Kidney (tissue), 14 donors: ENCODE data around the gene MARCHF4. TPM values are rescaled to one million over a fixed set of nuclear protein-coding genes. Genes with fewer than 3 reads are reported as not detected.

Source experiments
- DNase-seq, 5 donors: peaks; one replicate each; pipeline ENCODE4 v3.0.0-alpha.2; 2013 to 2020
- FAIRE-seq: peaks from 2 replicates; lab custom pipeline; 2012; peaks lifted over from hg19 to GRCh38; lab: Jason Lieb, UNC
- H3K27ac ChIP-seq, 2 donors: one replicate each; pipeline ENCODE4 v1.7.0; 2013; ENCODE audit warnings: low read depth in 2 of 2, low read length in 2 of 2, inconsistent platforms in 1 of 2
- H3K27me3 ChIP-seq: one replicate; pipeline ENCODE4 v1.7.1; 2013; ENCODE audit warnings: low read length, inconsistent platforms; ENCODE audit not compliant: control insufficient read depth, insufficient read depth
- H3K36me3 ChIP-seq, 3 donors: one replicate each; pipeline versions ENCODE4 v1.7.0 to v1.7.1; 2013; ENCODE audit warnings: low read length in 3 of 3, control low read depth in 1 of 3, inconsistent platforms in 1 of 3; ENCODE audit not compliant: insufficient read depth in 3 of 3, control insufficient read depth in 2 of 3
- H3K4me1 ChIP-seq, 3 donors: one replicate each; pipeline versions ENCODE4 v1.7.0 to v1.7.1; 2013; ENCODE audit warnings: low read length in 3 of 3, inconsistent platforms in 1 of 3, low read depth in 1 of 3; ENCODE audit not compliant: control insufficient read depth in 2 of 3, insufficient read depth in 2 of 3
- H3K4me3 ChIP-seq, 3 donors: one replicate each; pipeline versions ENCODE4 v1.7.0 to v1.8.1; 2013; ENCODE audit warnings: low read length in 3 of 3, control low read depth in 1 of 3, inconsistent platforms in 1 of 3
- H3K9ac ChIP-seq, 3 donors: one replicate each; pipeline versions ENCODE4 v1.7.0 to v1.7.1; 2013; ENCODE audit warnings: low read length in 3 of 3, control low read depth in 1 of 3, inconsistent platforms in 1 of 3
- H3K9me3 ChIP-seq, 3 donors: one replicate each; pipeline versions ENCODE4 v1.7.0 to v1.7.1; 2013; ENCODE audit warnings: low read length in 3 of 3, control low read depth in 1 of 3, inconsistent platforms in 1 of 3; ENCODE audit not compliant: control insufficient read depth in 2 of 3, insufficient read depth in 1 of 3
- CTCF ChIP-seq: IDR thresholded peaks from 3 replicates; pipeline ENCODE4 v1.5.1; 2012; ENCODE audit warnings: mild to moderate bottlenecking, moderate library complexity, borderline replicate concordance; ENCODE audit not compliant: insufficient read depth; ENCODE audit errors: extremely low read depth
- intact Hi-C: fragments of 100-400 bp; cut with DNase I; formaldehyde crosslinking; loops from one replicate; pipeline ENCODE4 v1.11.1; 2022
- polyA plus RNA-seq: library from polyadenylated mRNA; stranded (reverse); fragments of 350-450 nt; fragmentation: Illumina TruSeq; extraction: RNeasy Lipid Tissue Mini Kit (QIAGEN cat#74804); gene quantifications from one replicate; pipeline ENCODE4 v1.2.3, GENCODE V29; 2014; ENCODE audit warnings: low read depth, low replicate concordance; ENCODE audit not compliant: insufficient read depth
- total RNA-seq: library from RNA; stranded (reverse); fragmentation: NEBNext Ultra II Directional; extraction: Animal tissue kit (Norgen Biotek cat#: 25700); gene quantifications from one replicate; pipeline ENCODE4 v1.2.1, GENCODE V29; 2021
- donor health status: control.
- donor health status: control.
- donor health status: control.
- donor health status: control.
- donor health status: control.
- donor health status: DM: yes; HTN: yes; CAD: no.
- donor health status: Normal renal cell carcinoma (clear cell type).

MARCHF4 gene
- total and polyA plus RNA-seq, 2 donors from 2014 or later: 0.09 TPM; not detected in 1

GRCh38 chr2:216389570-216389969 is 17.3 kb upstream of the MARCHF4 start:
- DNase-seq (no peak), FAIRE-seq (no peak)
- H3K27me3 ChIP-seq: no peaks in the 10 kb centered on the region
- intact Hi-C loops: no loop called here
- H3K9ac ChIP-seq: no peak overlapping the region
- H3K4me1 ChIP-seq: no peaks in the 10 kb centered on the region
- no peak for TF ChIP-seq CTCF
- H3K9me3 ChIP-seq: no peaks in the 10 kb centered on the region
- H3K4me3 ChIP-seq: no peak overlapping the region
- H3K36me3 ChIP-seq: no peaks in the 10 kb centered on the region
- no peak overlapping the region for H3K27ac ChIP-seq

- no peak overlapping the region for H3K9ac ChIP-seq
- DNase-seq: no peak
- H3K4me3 ChIP-seq: no peak overlapping the region
- TF ChIP-seq CTCF: no peak
- no peaks in the 10 kb centered on the region for H3K4me1 ChIP-seq
- no peaks in the 10 kb centered on the region for H3K27me3 ChIP-seq
- no peak for FAIRE-seq
- intact Hi-C loops: no loop called here
- no peaks in the 10 kb centered on the region for H3K36me3 ChIP-seq
- H3K9me3 ChIP-seq: no peaks in the 10 kb centered on the region
- no peak overlapping the region for H3K27ac ChIP-seq
These were observed 16.0 kb upstream of the MARCHF4 start for GRCh38 chr2:216388046-216388884.

- H3K27ac ChIP-seq: no peak overlapping the region
- no peak for DNase-seq
- no peaks in the 10 kb centered on the region for H3K36me3 ChIP-seq
- no peaks in the 10 kb centered on the region for H3K9me3 ChIP-seq
- no peak for TF ChIP-seq CTCF
- FAIRE-seq: no peak
- no peak overlapping the region for H3K9ac ChIP-seq
- no peaks in the 10 kb centered on the region for H3K4me1 ChIP-seq
- no peaks in the 10 kb centered on the region for H3K27me3 ChIP-seq
- no peak overlapping the region for H3K4me3 ChIP-seq
- intact Hi-C loops: no loop called here
These were observed 15.0 kb upstream of the MARCHF4 start for GRCh38 chr2:216387262-216387661.
